AG09309 (cell line): ENCODE measurements around the gene CPOX.

ENCODE experiments used
- DNase-seq: peaks from one replicate; pipeline ENCODE4 v3.0.0-alpha.2; 2010; ENCODE audit warnings: low read depth
- H3K4me3 ChIP-seq: 2 replicates; pipeline ENCODE4 v1.5.1; 2011; ENCODE audit warnings: mild to moderate bottlenecking, low read depth, low read length, moderate library complexity; ENCODE audit not compliant: control insufficient read depth
- CTCF ChIP-seq: IDR thresholded peaks from 2 replicates; pipeline ENCODE4 v1.5.1; 2011; ENCODE audit warnings: mild to moderate bottlenecking, low read depth, low read length, inconsistent platforms; ENCODE audit not compliant: insufficient read depth, control insufficient read depth; ENCODE audit errors: missing control alignments

The CPOX gene

GRCh38 chr3:98617841-98618240 lies 24.4 kb upstream of the CPOX start:
- H3K4me3 ChIP-seq = no peak overlapping the region
- no peak for DNase-seq
- TF ChIP-seq CTCF = no peak

- no peak for DNase-seq
- H3K4me3 ChIP-seq = no peak overlapping the region
- no peak for TF ChIP-seq CTCF
Observed at GRCh38 chr3:98613616-98614015, 20.2 kb upstream of the CPOX start.

GRCh38 chr3:98612996-98613517 lies 19.6 kb upstream of the CPOX start:
- TF ChIP-seq CTCF = no peak
- H3K4me3 ChIP-seq = no peak overlapping the region
- no peak for DNase-seq

GRCh38 chr3:98612587-98612986 lies 19.2 kb upstream of the CPOX start:
- DNase-seq = no peak
- H3K4me3 ChIP-seq = no peak overlapping the region
- peak; percentile 10 for TF ChIP-seq CTCF

GRCh38 chr3:98608029-98608428 lies 14.6 kb upstream of the CPOX start:
- no peak overlapping the region for H3K4me3 ChIP-seq
- TF ChIP-seq CTCF = no peak
- no peak for DNase-seq

GRCh38 chr3:98603580-98603979 lies 10.2 kb upstream of the CPOX start:
- no peak overlapping the region for H3K4me3 ChIP-seq
- TF ChIP-seq CTCF = no peak
- no peak for DNase-seq

- no peak overlapping the region for H3K4me3 ChIP-seq
- DNase-seq = peak; percentile 49
- peak; percentile 72 for TF ChIP-seq CTCF
Observed at GRCh38 chr3:98602078-98602678, 8.8 kb upstream of the CPOX start.
